NCI-H1930 (cell line): ENCODE data around the gene FABP3.
"Not testable (repeated sequence)": the region's sequence is repeated elsewhere in the genome, so short reads cannot be mapped to it uniquely, and the experiment has no call there.

Experiments
- DNase-seq, 2 experiments: peaks; one replicate each; lab custom pipeline; 2025; lab: John Stamatoyannopoulos, UW

The FABP3 gene

DNA sequence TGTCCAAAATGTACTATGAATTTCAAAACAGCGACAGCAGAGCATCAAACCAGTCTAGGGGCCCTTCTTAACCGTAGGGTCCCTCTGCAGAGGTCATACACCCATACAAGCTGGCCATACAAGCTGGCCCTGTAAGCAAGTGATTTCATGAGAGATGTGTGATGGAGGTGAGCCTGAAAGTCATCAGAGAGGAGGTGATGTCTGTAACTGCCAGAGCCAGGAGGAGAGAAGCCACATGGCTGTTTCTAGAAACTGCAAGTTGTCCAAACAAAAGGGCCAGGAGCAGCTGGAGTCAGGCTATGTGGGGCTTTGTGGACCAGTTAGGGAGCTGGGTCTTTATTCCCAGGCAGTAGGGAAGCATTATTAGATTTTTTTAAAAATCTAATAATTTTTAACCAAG, 25.4 kb upstream of the FABP3 start:
- no peak for DNase-seq

DNA sequence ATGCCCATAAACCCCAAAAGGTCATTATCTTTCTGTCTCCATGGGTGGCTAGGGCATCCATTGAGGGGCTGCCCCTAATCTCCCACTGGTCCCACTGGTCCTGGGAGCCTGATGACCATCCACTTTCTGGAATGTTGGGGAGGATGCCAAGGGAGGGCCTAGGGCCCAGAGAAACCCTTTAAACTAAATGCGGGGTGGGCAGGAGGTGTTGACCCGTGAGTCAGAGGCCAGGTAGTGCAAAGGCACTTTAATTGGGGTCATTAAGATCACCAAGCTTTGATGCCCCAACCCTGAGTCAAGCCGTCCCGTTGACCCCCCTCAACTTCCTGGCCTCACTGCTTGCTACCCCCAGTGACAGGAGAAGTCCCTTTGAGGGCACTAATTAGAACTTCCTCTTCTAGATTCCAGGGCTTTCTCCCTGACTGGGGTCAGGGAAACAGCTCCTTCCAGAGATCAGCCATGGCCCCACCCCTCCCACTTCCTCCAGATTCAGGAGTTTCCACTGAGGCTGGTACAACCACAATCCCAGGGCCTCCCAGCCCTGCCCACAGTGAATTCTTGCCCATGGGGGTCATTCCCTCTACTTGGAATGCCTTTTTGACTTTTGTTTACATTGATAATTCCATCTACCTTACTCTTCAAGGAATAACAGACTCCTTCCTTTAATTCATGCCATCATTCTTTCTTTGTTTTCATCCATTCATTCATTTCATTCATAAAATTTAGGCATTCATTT, 24.7 kb upstream of the FABP3 start:
- no peak for DNase-seq

DNA sequence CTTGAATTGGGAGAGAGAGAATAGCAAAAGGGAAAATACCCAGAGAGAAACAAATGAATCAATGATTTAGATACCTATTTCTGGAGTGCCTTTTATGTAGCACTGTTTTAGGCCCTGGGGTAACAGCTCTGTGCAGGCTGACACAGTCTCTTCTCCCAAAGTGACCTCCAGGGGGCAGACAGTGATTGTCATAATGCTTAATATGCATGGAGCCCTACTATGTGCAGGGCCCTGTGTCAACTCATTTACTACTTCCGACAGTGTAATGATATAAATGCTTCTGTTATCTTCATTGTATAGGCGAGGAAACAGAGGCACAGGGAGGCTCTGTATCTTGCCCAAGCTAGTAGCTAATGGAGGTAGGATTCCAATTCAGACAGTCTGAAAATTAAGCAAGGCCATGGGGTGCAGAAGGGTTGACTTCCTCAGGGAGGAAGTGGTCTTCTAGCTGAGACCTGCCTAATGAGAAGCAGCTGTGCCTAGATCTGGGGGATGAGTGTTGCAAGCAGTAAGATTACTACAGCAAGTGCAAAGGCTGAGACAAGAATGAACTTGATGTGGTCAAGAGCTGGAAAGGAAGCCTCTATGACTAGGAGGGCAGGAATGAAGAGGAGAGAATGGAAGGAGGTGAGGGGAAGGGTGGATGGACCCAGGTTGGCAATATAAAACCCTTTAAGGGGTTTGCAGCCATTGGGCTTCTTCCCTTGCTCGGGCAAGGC, 23.9 kb upstream of the FABP3 start:
- DNase-seq, result no peak

DNA sequence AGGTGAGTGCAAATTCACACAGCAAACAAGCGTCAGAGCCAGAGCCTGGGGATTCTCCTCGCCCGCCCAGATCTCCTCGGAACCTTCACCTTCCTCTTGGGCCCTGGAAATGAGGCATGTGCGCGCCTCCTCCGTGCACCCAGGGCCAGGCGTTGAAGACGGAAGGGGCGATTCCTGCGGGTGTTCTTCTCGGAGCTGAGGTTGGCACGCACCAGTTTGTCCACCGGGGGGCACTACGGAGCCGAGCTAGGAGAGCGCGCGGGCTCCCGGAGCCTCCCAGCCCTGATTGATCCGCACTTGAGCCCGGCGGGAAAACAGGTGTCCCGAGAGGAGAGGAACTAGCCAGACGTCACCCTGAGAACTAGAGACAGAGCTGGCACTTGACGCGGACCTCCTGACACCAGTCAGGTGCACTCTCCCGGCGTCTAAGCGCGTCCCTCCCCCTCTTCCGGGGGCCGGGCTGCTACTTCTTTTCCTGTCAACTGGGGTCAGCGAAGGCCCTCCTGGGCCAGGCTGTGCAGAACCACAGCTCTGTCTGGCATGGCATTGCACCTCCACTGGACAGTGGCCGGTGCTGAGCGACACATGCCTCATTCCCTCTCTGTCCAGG, 21.8 kb upstream of the FABP3 start:
- DNase-seq, result peak; percentile 56 to 69

DNA sequence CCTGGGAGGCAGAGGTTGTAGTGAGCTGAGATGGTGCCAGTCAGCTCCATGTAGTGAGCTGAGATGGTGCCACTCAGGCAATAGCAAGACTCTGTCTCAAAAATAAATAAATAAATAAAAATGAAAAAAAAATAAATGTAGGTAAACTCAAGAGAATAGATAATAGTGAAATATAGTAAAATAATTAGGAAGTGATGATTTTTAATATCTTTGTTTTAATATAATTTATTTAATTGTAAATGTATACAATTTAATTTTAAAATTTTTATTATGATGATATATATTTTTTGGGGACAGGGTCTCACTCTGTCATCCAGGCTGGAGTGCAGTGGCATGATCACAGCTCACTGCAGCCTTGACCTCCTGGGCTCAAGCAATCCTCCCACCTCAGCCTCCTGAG, 20.6 kb upstream of the FABP3 start:
- no peak for DNase-seq

DNA sequence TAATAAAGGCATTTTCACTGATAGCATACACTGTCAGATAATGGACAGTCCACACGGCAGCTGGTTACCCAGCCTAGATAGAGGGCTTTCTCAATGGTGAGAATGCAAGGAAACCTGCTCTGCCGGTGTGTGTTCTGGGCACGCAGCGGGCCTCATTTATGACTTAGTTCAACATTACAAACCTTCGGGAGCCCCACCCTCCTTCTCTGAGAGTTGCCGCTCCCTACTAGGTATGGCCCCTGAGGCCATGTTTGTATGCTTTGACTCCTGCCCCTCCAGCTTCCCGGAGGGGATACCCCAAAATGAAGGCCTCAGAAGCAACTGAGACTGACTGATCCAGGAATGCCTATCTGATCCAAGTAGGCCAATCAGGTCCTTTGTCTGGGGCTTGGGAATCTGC, 17.2 kb upstream of the FABP3 start:
- no peak for DNase-seq

DNA sequence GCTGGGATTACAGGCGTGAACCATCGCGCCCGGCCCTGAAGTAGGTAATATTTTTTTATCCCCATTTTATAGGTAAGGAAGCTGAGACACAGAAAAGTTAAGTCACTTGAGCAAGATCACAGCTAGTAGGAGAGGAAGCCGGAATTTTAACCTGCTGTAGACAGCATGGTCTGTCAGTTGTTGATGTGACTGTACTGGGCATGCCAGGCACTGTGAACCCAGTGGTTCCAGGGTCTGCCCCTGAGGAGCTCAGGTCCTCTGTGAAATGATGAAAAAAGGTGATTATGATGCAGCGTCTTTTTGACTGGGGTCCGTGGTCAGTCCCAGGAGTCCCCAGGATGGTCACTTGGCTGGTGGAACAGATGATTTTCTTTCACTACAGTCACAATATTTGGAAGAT, 16.7 kb upstream of the FABP3 start:
- no peak for DNase-seq

DNA sequence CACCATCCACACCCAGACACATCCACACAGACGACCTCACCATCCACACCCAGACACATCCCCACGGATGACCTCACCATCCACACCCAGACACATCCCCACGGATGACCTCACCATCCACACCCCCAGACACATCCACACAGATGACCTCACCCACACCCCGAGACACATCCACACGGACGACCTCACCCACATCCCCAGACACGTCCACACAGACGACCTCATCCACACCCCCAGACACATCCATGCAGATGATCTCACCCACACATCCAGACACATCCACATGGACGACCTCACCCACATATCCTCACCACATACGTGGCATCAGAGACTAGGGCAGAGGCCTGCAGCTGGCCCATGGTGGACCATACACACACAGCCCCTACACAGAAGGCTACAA, 14.7 kb upstream of the FABP3 start:
- no peak for DNase-seq

DNA sequence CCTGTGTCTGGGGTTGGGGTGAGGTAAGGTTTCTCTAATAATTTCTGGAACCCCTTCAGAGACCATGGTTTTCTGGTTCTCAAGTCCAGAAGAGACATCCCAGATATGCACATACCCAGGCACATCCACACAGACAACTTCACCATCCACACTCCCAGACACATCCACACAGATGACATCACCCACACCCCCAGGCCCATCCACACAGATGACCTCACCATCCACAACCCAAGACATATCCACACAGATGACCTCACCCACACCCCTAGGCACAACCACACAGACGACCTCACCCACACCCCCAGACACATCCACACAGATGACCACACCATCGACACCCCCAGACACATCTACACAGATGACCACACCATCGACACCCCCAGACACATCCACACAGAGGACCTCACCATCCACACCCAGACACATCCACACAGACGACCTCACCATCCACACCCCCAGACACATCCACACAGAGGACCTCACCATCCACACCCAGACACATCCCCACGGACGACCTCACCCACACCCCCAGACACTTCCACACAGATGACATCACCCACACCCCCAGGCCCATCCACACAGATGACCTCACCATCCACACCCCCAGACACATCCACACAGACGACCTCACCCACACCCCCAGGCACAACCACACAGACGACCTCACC, 13.8 kb upstream of the FABP3 start:
- DNase-seq, result not testable (repeated sequence)

DNA sequence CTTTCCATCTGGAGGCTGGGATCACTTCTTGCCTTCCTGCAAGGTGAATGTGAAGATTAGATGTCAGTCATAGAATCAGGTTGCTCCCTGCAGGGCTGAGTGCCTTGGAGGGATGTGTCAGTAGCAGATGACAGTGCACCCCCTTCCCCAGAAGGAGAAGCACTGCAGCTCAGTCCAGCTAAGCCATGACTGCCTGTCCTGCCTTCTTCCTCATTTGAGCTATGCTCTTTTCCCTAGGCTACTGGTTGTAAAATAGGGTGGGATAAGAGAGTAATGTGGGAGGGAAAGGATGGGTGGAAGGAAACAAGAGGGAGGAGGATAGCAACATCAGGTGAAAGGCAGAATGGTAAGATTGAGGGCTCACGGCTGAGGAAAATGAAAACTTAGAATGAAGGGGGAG, 11.1 kb upstream of the FABP3 start:
- DNase-seq, result no peak

DNA sequence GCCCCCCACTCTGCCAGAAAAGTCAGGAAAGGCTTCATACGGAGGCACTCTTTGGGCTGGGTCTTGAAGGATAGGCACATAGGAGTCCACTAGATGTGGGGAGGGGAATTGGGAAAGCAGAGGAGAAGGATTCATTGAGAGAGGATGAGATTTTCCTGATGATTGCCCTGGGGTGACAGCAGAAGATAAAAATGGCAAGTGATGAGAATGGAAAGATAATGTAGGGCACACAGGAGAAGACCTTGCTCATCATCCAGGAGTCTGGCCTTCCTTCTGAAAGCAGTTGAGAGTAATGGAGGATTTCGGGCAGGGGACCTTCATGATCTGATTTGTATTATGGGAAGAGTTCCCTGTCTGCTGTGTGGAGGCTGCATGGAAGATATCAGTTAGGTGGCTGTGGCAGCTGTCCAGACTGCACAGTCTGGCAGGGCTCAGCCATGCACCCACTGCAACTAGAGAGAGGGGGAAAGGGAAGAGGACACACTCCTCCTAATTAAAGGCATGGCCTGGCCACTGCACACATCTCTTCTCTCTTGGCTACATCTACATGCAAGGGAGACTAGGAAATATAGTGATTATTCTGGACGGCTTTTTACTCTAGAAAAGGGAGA, 9.6 kb upstream of the FABP3 start:
- DNase-seq, result no peak

DNA sequence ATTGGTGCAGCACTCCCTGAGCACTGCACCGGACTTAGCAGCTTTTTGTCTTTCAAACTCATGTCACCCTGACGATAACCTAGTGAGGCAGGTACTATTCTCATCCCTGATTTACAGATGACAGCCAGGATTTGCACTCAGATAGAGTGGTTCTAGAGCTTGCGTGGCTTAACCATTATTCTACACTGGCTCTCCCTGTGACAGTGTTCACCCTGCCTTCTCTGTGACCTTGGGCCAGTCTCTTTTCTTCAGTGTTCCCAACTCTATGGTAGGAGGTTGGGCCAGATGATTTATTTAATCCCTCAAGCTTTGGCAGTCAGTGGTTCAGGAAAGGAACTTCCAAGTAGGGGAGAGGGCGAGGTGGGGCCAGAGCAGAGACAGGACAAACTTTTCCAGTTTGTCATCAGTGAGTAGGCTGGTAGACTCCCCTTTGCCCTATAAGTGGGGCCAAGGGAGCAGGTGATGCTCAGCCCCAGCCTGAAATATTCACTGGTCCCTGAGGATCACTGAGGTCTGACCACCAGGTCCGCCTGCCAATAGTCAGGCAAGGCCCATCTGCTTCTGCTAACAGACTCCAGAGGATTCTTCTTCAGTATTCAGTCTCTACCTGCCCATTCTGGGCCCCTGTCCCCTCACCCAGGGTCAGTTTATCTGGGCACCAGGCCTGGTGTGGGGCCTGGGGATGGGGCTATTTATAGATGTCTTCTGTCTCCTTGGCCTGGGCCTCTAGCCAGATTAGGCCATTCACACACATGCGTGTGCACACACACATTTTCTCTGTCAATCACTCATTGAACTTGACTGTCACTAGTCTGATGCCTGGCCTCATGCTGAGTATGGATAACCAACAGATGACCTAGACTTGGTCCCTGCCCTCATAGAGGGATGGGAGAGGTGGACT, 8.8 kb upstream of the FABP3 start:
- DNase-seq, result no peak

DNA sequence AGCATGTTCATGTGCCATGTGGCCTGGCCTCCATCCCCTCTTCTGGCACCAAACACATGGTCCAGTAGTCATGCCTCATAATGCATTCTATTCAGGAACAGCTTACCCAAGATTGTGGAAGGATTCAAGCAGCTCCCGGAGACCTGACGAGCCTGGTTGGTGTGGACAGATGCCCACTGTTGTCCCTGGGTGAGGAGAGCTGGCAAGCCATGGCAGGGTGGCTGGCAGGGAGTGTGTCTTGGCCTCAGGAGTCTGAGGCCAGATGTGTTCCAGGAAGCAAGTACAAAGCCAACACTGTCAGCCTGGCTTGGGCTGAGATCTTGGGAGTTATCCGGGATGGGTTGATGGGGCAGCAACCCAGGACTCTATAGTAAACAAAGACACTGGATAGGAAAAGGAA, 7.3 kb upstream of the FABP3 start:
- no peak for DNase-seq

DNA sequence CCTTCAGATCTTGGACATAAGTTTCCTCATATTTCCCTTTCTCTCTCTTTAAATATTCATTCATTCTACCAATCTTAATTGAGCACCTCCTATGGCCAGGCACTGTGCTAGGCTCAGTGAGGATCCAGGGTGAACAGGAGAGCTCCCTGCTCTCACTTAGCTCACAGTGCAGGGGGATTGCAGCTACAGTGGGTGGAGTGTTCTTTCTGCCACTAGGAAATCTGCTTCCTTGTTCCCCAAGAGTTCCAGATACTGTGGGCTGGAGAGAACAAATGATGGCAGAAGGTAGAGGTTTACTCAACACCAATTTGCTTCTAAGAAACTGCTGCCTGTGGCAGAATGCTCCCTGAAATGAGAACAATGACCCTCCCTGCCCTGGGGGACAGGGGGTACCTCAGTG, 5.1 kb upstream of the FABP3 start:
- no peak for DNase-seq

DNA sequence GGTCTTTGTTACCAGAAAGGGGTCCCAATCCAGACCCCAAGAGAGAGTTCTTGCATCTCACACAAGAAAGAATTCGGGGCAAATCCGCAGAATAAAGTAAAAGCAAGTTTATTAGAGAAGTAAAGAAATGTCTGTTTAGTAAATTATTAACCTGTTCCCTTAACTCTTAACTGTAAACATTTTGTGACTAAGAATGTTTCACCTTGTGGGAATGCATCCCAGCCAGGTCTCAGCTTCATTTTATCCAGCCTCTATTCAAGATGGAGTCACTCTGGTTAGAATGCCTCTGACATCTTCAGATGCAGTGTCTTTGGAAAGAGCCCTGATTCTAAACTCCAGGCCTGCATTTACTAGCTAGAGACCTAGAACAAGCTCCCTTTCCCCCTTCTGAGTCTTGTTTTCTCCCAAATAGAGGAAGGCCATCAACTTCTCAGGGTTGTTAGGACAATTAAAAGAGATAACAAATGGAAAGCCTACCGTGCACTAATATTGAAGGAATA, 4.5 kb upstream of the FABP3 start:
- no peak for DNase-seq

DNA sequence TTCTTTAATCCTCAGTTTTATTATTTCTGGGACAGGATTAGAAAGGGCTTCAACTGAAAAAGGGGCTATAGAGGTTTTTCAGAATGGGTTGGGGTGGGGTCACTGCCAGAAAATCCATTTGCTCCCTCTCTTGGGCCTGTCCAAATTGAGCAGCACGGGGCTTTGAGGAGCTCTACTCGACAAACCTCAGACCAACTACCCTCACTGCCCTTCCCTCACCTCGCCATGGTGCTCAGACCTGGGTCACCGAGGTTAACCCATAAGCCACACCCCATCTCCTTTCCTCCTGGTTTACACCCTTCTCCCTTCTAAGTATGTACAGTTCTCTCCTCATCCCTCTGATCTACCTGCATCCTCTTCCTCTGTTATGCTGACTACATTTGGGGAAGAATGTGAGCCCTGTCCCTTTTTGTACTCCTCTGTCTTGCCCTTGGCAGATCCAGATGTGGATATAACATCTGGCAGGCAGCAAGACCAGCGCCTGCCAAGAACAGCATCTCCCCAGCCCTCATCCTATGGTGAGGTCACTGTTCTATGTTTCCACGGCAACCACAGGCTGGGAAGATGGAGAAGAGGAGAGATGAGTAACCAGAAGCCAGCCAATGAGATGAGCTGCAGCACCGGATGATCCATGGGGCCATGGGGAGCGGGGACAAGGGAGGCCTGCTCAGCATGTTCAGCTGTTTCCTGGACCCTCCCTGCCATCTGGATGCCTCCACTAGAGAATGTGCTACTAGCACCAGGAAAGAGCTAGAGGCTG, 3.7 kb upstream of the FABP3 start:
- no peak for DNase-seq

DNA sequence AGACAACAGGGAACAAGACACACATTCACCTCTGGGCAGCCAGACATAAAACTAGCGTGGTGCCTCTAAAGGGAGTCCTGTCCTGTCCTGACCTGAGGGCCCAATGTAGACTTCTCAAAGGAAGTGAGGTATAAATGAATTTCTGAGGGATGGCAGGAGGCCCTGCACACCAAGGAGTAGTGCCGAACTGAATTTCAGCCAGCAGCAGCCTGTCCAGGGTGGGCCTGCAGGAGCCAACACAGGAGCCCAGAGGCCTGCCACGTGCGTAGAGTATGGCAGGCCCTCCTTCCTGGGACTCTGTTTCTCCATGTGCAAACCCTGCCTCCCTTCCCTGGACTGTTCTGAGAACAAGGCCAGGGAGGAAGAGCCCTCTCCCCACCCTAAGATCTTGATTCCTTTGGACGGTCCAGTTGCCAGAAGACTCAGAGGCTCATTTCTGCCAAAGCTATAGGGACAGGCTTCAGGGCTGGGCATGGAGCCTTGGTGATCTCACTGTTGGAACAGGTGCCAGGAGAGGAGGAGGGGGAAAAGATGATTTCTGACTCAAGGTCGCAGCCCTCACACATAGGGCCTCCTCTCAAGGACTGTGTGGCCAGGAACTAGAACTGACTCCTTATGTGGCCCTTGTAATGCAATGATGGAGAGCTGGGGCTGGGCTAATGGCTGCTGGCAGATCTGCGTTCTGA, 1.8 kb upstream of the FABP3 start:
- DNase-seq, result no peak

DNA sequence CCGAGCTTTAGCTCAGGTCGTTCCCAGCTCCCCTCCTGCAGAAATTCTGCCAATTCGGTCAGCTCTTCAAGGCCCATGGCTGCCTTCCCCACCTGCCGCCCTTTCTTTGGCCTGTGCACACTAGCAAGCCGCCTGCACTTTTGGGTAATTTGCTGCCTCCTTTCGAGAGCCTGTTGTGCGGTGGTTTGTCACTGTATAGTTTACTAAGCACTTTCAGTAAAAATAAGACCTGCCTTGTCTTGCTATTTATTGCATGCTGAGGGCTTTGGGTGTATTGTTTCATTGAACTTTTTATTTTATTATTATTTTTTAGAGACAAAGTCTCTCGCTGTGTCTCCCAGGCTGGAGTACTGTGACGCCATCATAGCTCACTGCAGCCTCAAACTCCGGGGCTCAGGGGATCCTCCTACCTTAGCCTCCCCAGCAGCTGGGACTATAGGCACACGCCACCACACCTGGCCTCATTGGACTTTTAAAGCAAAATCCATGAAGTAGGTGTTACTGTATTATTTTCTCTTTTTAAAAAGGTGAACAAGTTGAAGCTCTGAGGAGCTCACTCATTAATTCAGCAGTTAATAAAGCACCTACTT, 1.1 kb upstream of the FABP3 start:
- no peak for DNase-seq

DNA sequence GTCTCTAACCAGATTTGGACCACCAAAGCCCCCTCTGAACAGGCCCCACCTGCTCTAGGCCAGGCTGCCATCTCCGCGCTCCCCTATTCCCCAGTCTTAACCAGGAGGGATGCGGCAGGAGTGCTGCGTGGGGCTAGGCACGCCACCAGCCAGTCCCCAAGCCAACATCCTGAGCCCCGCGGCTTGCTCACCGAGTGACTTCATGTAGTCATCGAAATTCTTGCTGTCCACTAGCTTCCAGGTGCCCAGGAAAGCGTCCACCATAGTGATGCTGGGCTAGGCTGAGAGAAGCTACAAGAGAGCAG, 173 bp downstream of the FABP3 start:
- DNase-seq, result no peak

DNA sequence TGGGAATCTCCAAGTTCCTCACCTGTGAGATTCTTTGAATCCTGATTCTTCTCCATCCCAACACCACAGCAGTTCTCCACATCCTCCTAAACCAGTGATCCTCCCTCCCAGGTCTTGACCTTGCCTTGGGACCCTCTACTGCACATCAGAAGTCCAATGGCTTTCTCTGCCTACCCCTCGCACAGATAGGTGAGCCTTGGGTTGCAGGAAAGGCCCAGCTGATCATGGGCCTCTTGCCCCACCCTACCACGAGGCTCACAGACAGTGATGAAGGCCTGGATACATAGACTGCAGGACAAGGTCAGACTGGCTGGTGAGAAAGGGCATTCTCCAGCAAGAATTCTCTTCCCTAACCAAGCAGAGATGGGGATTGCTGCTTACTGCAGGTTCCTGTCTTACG, 825 bp downstream of the FABP3 start:
- DNase-seq, result no peak
